HepG2 (cell line): ENCODE results near the gene NXPH4. TPM values are rescaled to one million over a fixed set of nuclear protein-coding genes. Genes with fewer than 3 reads are reported as not detected.

Experiments
- ATAC-seq: fragments of 200-7000 bp; cut with Tn5 transposase; 3 replicates; pipeline ENCODE4 v1.9.1; 2020; ENCODE audit warnings: mild to moderate bottlenecking, moderate library complexity
- BruUV-seq: library from RNA; stranded (reverse); fragments of 400-500 nt; replicated peaks from 2 replicates; lab custom pipeline; 2021; lab: Mats Ljungman, UMichigan
- CTCF ChIA-PET: fragments of 300-600 bp; formaldehyde crosslinking; extraction: SDS; loops from one replicate; lab custom pipeline; 2021; ENCODE audit warnings: low total read pairs, inconsistent platforms, low intra/inter-chr PET ratio; lab: Yijun Ruan, JAX
- POLR2A ChIA-PET: fragments of 350-600 bp; sonication (Branson Sonifier 250); formaldehyde crosslinking; loops from one replicate; lab custom pipeline; 2020; ENCODE audit warnings: antibody characterized with exemption, inconsistent platforms; lab: Yijun Ruan, JAX
- DNase-seq: peaks from one replicate; pipeline ENCODE4 v3.0.0-alpha.2; 2015; ENCODE audit warnings: low spot score
- FAIRE-seq: peaks from 3 replicates; lab custom pipeline; 2011; peaks lifted over from hg19 to GRCh38; lab: Jason Lieb, UNC
- H2AFZ ChIP-seq: one replicate; pipeline ENCODE4 v1.6.1; 2011; ENCODE audit warnings: low read length, inconsistent platforms
- H3K27ac ChIP-seq: fragments of 300-600 bp; 3 replicates; pipeline ENCODE4 v1.8.0; 2011; ENCODE audit warnings: mixed run types, mild to moderate bottlenecking, mixed read lengths, low read length, inconsistent platforms; ENCODE audit not compliant: insufficient read depth; ENCODE audit errors: extremely low read length
- H3K27me3 ChIP-seq, 2 experiments: fragments of 200-600 bp in 1 of 2; 2 replicates in 1 of 2; 3 replicates in 1 of 2; pipeline versions ENCODE4 v1.6.0 to v1.8.0; 2011; ENCODE audit warnings: low read length in 2 of 2, mild to moderate bottlenecking in 2 of 2, moderate library complexity in 2 of 2, inconsistent platforms in 1 of 2; ENCODE audit not compliant: insufficient read depth in 2 of 2, control insufficient read depth in 1 of 2
- H3K36me3 ChIP-seq, 2 experiments: fragments of 200-600 bp in 1 of 2; replicated peaks in 1 of 2; 2 replicates in 1 of 2; 3 replicates in 1 of 2; pipeline versions ENCODE4 v1.5.1 to v1.8.0; 2011; ENCODE audit warnings: low read length in 2 of 2, inconsistent platforms in 1 of 2; ENCODE audit not compliant: insufficient read depth in 2 of 2, control insufficient read depth in 1 of 2
- H3K4me1 ChIP-seq: 2 replicates; pipeline ENCODE4 v1.5.1; 2012; ENCODE audit warnings: low read length, inconsistent platforms; ENCODE audit not compliant: insufficient read depth
- H3K4me2 ChIP-seq: 2 replicates; pipeline ENCODE4 v1.6.0; 2011; ENCODE audit warnings: low read depth, low read length, inconsistent platforms
- H3K4me3 ChIP-seq, 3 experiments: fragments of 200-600 bp in 1 of 3; sonication (generic), shearing (Covaris generic) in 1 of 3; replicated peaks in 1 of 3; 2 replicates each; pipeline ENCODE4 v1.5.1; 2011 to 2016; ENCODE audit warnings: low read length in 3 of 3, inconsistent platforms in 2 of 3, low read depth in 2 of 3, mild to moderate bottlenecking in 2 of 3, control low read depth in 1 of 3, mixed read lengths in 1 of 3; ENCODE audit not compliant: insufficient read depth in 1 of 3
- H3K79me2 ChIP-seq: one replicate; pipeline ENCODE4 v1.6.1; 2011; ENCODE audit warnings: low read length, inconsistent platforms; ENCODE audit not compliant: insufficient read depth
- H3K9ac ChIP-seq: 2 replicates; pipeline ENCODE4 v1.6.0; 2011; ENCODE audit warnings: mild to moderate bottlenecking, low read depth, low read length, inconsistent platforms; ENCODE audit not compliant: insufficient read depth
- H3K9me3 ChIP-seq: 2 replicates; pipeline ENCODE4 v1.5.1; 2012; ENCODE audit warnings: mild to moderate bottlenecking, low read length
- H4K20me1 ChIP-seq: 2 replicates; pipeline ENCODE4 v1.6.0; 2011; ENCODE audit warnings: inconsistent platforms, mild to moderate bottlenecking, low read length, moderate library complexity; ENCODE audit not compliant: insufficient read depth
- CHCHD3 ChIP-seq: sonication (generic); formaldehyde crosslinking; IDR thresholded peaks from 2 replicates; pipeline ENCODE4 v1.8.0; 2022; ENCODE audit warnings: mild to moderate bottlenecking, missing genetic modification reagents, moderate library complexity
- CREB1 ChIP-seq, 2 experiments: fragments of 450-650 bp in 1 of 2; IDR thresholded peaks; 2 replicates each; pipeline ENCODE4 v1.6.1; 2016 to 2017; ENCODE audit warnings: control low read depth in 1 of 2, mild to moderate bottlenecking in 1 of 2, missing compliant biosample characterization in 1 of 2, missing genetic modification characterization in 1 of 2
- KAT7 ChIP-seq: IDR thresholded peaks from 2 replicates; pipeline ENCODE4 v1.6.1; 2018; ENCODE audit warnings: borderline replicate concordance, missing compliant biosample characterization
- KLF15 ChIP-seq: sonication (generic); formaldehyde crosslinking; IDR thresholded peaks from 2 replicates; pipeline ENCODE4 v1.8.1; 2023; ENCODE audit warnings: borderline replicate concordance, mild to moderate bottlenecking, inconsistent platforms, missing genetic modification reagents, mixed read lengths
- KLF16 ChIP-seq, 2 experiments: sonication (generic) in 1 of 2; formaldehyde crosslinking in 1 of 2; IDR thresholded peaks; 2 replicates each; pipeline versions ENCODE4 v1.6.1 to v1.8.0; 2016 to 2023; ENCODE audit warnings: missing genetic modification reagents in 2 of 2, missing compliant biosample characterization in 1 of 2
- MAZ ChIP-seq, 2 experiments: sonication (generic) in 1 of 2; formaldehyde crosslinking in 1 of 2; IDR thresholded peaks; 2 replicates each; pipeline versions ENCODE4 v1.5.0 to v1.6.1; 2012 to 2020; ENCODE audit warnings: low read depth in 2 of 2, mild to moderate bottlenecking in 2 of 2, borderline replicate concordance in 1 of 2, improper control_type of control experiment in 1 of 2, low read length in 1 of 2, missing genetic modification reagents in 1 of 2, moderate library complexity in 1 of 2
- SMAD9 ChIP-seq: sonication (generic); formaldehyde crosslinking; IDR thresholded peaks from 2 replicates; pipeline ENCODE4 v1.5.1; 2020; ENCODE audit warnings: mild to moderate bottlenecking, missing genetic modification reagents
- ZNF563 ChIP-seq: sonication (generic); formaldehyde crosslinking; IDR thresholded peaks from 2 replicates; pipeline ENCODE4 v1.8.0; 2022; ENCODE audit warnings: mild to moderate bottlenecking, moderate library complexity, missing genetic modification reagents
- ZSCAN9 ChIP-seq: IDR thresholded peaks from 2 replicates; pipeline ENCODE4 v1.6.1; 2016; ENCODE audit warnings: borderline replicate concordance
- WGBS: methylation state at CpG from one replicate; pipeline ENCODE4 v1.1.6; 2017; ENCODE audit warnings: low lambda C conversion rate; 5-methylcytosine and 5-hydroxymethylcytosine counted together
- in situ Hi-C: cut with HindIII; loops from 2 replicates; pipeline ENCODE4 v1.10.0; 2017; ENCODE audit warnings: low pct_unique_long_range_greater_than_20kb; ENCODE audit not compliant: extremely low pct_ligation_motif_present
- intact Hi-C: fragments of 100-400 bp; cut with micrococcal nuclease; formaldehyde crosslinking; loops from one replicate; pipeline ENCODE4 v1.10.0; 2022; ENCODE audit not compliant: unreplicated experiment
- polyA plus RNA-seq, 8 experiments: library from polyadenylated mRNA; depleted of rRNA in 3 of 8; stranded (reverse) in 7 of 8; unstranded in 1 of 8; fragments of >200 nt; fragmentation: Illumina TruSeq in 4 of 8; extraction: Trizol in 4 of 8; gene quantifications; 2 replicates each; pipeline versions ENCODE4 v1.2.1 to v1.2.3, GENCODE V29; 2011 to 2016; ENCODE audit warnings: low read depth in 4 of 8, missing spikeins in 1 of 8, mixed read lengths in 1 of 8; ENCODE audit not compliant: insufficient read depth in 1 of 8
- total RNA-seq, 5 experiments: library from RNA; depleted of rRNA; stranded (reverse); fragments of >200 nt; fragmentation: Illumina TruSeq; extraction: Trizol; gene quantifications; 2 replicates each; pipeline ENCODE4 v1.2.3, GENCODE V29; 2016; ENCODE audit warnings: low read depth in 1 of 5
- TF ChIP-seq, protein P1 (sequence below): sonication (generic); formaldehyde crosslinking; IDR thresholded peaks from 2 replicates; pipeline ENCODE4 v1.8.0; 2022; ENCODE audit warnings: mild to moderate bottlenecking, missing genetic modification reagents; ENCODE audit not compliant: insufficient replicate concordance
- TF ChIP-seq, protein P2 (sequence below): sonication (generic); formaldehyde crosslinking; IDR thresholded peaks from 2 replicates; pipeline ENCODE4 v1.4.0; 2020; ENCODE audit warnings: missing genetic modification reagents, borderline replicate concordance

NXPH4 gene
- total and polyA plus RNA-seq, 2 of the 13 experiments (the other 11 are each of a cell fraction or from before 2014, with no cell fraction given), result 0.13 TPM; not detected in 1

DNA sequence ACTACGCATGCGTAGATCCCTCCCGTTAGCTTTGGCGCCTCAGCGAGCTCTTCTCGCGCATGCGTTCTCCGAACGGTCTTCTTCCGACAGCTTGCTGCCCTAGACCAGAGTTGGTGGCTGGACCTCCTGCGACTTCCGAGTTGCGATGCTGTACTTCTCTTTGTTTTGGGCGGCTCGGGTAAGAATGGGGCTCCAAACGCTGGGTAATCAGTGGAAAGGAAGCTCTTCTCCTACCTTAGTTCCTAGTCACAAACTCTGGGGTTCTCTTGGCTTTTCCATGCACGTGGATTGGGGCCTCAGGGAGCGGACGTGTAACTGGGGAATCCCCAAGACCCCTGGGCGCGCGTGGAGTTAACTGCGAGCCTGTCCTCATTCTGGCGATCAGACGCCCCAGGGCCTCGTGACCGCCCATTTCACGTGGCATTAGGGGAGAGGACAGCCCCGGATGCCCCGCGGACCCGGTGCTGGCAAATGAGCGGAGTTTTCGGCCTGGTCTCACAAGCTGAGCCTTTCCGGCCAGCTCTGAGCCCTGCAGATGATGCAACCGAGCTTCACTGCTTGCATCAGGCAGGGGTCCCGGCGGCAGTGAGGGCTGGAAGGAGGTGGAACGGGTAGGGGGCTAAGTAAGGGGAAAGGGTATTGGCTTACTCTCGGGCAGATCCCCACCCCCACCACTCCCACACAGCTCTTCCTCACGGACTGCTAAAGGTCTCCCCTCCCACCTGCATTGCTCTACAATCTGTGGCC lies 13.2 kb downstream of the NXPH4 start, which contains the start of gene SHMT2 (continued):
- no peak for TF ChIP-seq KLF15 (CRISPR knock-in tag)
- TF ChIP-seq, protein P1, sequence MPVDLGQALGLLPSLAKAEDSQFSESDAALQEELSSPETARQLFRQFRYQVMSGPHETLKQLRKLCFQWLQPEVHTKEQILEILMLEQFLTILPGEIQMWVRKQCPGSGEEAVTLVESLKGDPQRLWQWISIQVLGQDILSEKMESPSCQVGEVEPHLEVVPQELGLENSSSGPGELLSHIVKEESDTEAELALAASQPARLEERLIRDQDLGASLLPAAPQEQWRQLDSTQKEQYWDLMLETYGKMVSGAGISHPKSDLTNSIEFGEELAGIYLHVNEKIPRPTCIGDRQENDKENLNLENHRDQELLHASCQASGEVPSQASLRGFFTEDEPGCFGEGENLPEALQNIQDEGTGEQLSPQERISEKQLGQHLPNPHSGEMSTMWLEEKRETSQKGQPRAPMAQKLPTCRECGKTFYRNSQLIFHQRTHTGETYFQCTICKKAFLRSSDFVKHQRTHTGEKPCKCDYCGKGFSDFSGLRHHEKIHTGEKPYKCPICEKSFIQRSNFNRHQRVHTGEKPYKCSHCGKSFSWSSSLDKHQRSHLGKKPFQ, result no peak

DNA sequence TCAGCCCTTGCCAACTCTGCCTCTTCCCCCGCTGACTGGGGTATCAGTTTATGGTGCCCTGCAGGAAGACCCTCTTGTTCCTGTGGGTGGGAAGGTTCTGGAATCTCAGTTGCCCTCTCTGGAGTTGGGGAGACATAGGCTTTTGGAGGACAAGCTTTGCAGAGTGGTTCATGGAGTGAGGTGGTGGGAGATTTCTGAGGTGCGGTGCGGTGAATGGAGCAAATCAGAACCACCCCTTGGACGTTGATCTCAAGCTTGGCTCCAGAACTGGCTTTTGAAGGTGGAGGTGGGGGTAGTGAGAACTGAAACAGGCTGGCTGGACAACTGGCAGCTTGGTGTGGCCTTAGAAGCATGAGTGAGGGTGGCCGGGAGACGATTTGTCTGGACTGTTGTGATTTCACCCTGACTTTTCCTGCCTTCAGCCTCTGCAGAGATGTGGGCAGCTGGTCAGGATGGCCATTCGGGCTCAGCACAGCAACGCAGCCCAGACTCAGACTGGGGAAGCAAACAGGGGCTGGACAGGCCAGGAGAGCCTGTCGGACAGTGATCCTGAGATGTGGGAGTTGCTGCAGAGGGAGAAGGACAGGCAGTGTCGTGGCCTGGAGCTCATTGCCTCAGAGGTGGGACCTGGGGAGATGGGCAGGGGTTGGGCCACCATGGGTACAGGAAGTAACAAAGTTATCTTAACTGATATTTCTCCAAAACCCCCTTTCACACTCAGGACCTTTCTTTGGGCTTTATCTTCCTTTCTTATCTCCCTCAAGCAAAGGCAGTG lies 14.0 kb downstream of the NXPH4 start:
- Histone ChIP-seq H3K27ac (peak overlapping the region; percentile 95), H3K4me2 (peak overlapping the region; percentile 97), H3K79me2 (peaks cover 33% of the 10 kb centered on the region), H3K27me3 (peaks cover 0 to 19% of the 10 kb centered on the region in 2 experiments; a peak in 4 of 5 replicates), H3K36me3 (peaks cover 20 to 34% of the 10 kb centered on the region in 2 experiments), H3K4me3 (peak overlapping the region; percentile 71 to 82 (median 75)), H3K4me1 (peaks cover 81% of the 10 kb centered on the region), H2AFZ (no peak overlapping the region), H3K9me3 (no peaks in the 10 kb centered on the region), H3K9ac (peak overlapping the region; percentile 95), H4K20me1 (peaks cover 11% of the 10 kb centered on the region; the same call in 1 of the 2 replicates)
- ATAC-seq (peak; percentile 7), FAIRE-seq (no peak), DNase-seq (peak; percentile 34)
- in situ Hi-C loops, result no loop called here
- intact Hi-C loops, result loop anchor here (1.0 kb wide), 1 partner anchor 9 kb away; no protein-coding TSS in a partner anchor
- ChIA-PET POLR2A (interaction anchor here (0.8 to 3.2 kb wide), 19 partner anchors 9 to 290 kb away, joined by 3 to 116 read pairs (median 8); partner anchors contain the start of genes DDIT3, INHBE, LRP1 and NEMP1), CTCF (interaction anchor here (8.7 kb wide), 1 partner anchor 9 kb away, joined by 87 read pairs; a partner anchor contains a TSS)
- BruUV-seq, result TSS peak; percentile 63
- WGBS, result 3% methylated on average over 8 of the region's 10 CpGs
- TF ChIP-seq KAT7 (CRISPR knock-in tag) (0 out of 2 replicates have a peak, but pooled peaks have one; percentile 69), KLF16 (CRISPR knock-in tag; IDR thresholded peaks at IDR 0.05) (0 out of 4 replicates have a peak, but pooled peaks of 1 of the 2 experiments have one; percentile 3), SMAD9 (CRISPR knock-in tag) (0 out of 2 replicates have a peak, but pooled peaks have one; percentile 45), CHCHD3 (CRISPR knock-in tag) (no peak), CREB1 (IDR thresholded peaks at IDR 0.05) (no peak), CREB1 (CRISPR knock-in tag; IDR thresholded peaks at IDR 0.05) (no peak), ZSCAN9 (CRISPR knock-in tag) (0 out of 2 replicates have a peak, but pooled peaks have one; percentile 12), MAZ (IDR thresholded peaks at IDR 0.05; ENCODE audit: borderline replicate concordance, low read depth, low read length) (no peak), MAZ (CRISPR knock-in tag; IDR thresholded peaks at IDR 0.05; ENCODE audit: low read depth) (no peak), ZNF563 (CRISPR knock-in tag) (0 out of 2 replicates have a peak, but pooled peaks have one; percentile 43)
- TF ChIP-seq, protein P2, sequence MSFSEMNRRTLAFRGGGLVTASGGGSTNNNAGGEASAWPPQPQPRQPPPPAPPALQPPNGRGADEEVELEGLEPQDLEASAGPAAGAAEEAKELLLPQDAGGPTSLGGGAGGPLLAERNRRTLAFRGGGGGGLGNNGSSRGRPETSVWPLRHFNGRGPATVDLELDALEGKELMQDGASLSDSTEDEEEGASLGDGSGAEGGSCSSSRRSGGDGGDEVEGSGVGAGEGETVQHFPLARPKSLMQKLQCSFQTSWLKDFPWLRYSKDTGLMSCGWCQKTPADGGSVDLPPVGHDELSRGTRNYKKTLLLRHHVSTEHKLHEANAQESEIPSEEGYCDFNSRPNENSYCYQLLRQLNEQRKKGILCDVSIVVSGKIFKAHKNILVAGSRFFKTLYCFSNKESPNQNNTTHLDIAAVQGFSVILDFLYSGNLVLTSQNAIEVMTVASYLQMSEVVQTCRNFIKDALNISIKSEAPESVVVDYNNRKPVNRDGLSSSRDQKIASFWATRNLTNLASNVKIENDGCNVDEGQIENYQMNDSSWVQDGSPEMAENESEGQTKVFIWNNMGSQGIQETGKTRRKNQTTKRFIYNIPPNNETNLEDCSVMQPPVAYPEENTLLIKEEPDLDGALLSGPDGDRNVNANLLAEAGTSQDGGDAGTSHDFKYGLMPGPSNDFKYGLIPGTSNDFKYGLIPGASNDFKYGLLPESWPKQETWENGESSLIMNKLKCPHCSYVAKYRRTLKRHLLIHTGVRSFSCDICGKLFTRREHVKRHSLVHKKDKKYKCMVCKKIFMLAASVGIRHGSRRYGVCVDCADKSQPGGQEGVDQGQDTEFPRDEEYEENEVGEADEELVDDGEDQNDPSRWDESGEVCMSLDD (CRISPR knock-in tag), result no peak
